Measurements from ENCODE around the gene STX4. TPM values are rescaled to one million over a fixed set of nuclear protein-coding genes. Genes with fewer than 3 reads are reported as not detected.

Gene STX4
- total RNA-seq, 4 donors from 2014 or later = 36.8 to 54.0 (median 41.0) TPM

DNA sequence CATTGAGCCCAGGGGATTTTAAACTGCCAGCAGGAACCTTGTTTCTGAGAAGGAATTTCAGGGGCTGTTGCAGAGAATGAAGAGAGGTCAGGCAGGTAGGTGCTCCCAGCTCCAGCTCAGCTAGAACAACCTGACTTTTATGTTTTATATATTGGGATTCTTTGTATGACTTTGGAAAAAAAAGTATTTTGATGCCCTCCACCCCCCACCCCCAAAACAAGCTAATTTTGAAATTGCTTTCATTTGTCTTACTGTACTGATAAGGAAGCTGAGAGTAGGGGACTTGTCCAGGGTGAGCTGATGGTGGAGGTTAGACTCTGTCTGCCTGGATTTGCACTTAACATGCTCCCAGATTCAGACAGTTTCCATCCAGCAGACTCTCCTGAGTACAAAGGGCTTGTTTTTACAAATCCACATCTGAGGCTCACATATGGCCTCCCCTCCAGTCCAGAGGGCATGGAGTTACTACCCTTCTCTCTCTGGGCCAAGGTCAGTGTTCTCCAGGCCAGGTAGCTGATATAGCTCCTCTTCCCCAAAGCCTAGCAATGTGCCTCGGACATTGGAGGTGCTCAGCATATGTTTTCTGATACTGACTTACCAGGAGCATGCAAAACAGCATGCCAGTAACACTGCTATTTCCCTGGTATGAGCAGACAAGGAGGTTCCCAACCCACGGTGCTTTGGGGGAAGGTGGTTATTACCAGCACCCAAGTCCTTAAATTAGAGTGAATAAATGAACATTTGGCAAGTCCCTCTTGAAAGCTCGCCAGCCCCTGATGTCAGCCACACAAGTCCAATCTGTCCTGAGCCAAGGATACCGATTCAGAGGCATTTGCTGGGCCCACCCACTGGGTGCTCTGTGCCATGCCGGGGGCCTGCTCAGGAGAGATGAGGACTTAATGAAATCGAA lies 34.3 kb upstream of the STX4 start:
- 75% methylated on average over 6 of the region's 6 CpGs for WGBS
- TF ChIP-seq POLR2A (IDR thresholded peaks at IDR 0.05; ENCODE audit: low read depth) = no peak
- no peak for TF ChIP-seq EP300 (IDR thresholded peaks at IDR 0.05)
- no peak for TF ChIP-seq POLR2AphosphoS5 (IDR thresholded peaks at IDR 0.05)
- TF ChIP-seq, protein P1, sequence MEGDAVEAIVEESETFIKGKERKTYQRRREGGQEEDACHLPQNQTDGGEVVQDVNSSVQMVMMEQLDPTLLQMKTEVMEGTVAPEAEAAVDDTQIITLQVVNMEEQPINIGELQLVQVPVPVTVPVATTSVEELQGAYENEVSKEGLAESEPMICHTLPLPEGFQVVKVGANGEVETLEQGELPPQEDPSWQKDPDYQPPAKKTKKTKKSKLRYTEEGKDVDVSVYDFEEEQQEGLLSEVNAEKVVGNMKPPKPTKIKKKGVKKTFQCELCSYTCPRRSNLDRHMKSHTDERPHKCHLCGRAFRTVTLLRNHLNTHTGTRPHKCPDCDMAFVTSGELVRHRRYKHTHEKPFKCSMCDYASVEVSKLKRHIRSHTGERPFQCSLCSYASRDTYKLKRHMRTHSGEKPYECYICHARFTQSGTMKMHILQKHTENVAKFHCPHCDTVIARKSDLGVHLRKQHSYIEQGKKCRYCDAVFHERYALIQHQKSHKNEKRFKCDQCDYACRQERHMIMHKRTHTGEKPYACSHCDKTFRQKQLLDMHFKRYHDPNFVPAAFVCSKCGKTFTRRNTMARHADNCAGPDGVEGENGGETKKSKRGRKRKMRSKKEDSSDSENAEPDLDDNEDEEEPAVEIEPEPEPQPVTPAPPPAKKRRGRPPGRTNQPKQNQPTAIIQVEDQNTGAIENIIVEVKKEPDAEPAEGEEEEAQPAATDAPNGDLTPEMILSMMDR (IDR thresholded peaks at IDR 0.05) = no peak
- no peaks in the 10 kb centered on the region for H3K36me3 ChIP-seq
- no peak for DNase-seq (ENCODE audit: extremely low spot score)
- H3K4me1 ChIP-seq = peaks cover 13 to 23% (median 20%) of the 10 kb centered on the region in 4 donors
- intact Hi-C loops (cut with DNase I) = loop anchor here (5.0 kb wide), 1 partner anchor 33 kb away; the partner anchor contains the start of gene STX4
- H3K27ac ChIP-seq (replicated peaks in 1 of 4) = peak overlapping the region in 3 of 4 donors; percentile 80 to 87 (median 84)
- peaks cover 0 to 7% (median 0%) of the 10 kb centered on the region in 4 donors for H3K27me3 ChIP-seq
- H3K4me3 ChIP-seq = no peak overlapping the region
- H3K9me3 ChIP-seq = no peaks in the 10 kb centered on the region

- 85% methylated on average over 17 of the region's 19 CpGs for WGBS
Measured at GRCh38 chr16:31000671-31001382, 32.5 kb upstream of the STX4 start.

GRCh38 chr16:31001507-31002249 lies 31.7 kb upstream of the STX4 start:
- WGBS = 64% methylated on average over 15 of the region's 16 CpGs

More at GRCh38 chr16:31000671-31001382, 32.5 kb upstream of the STX4 start:
- Histone ChIP-seq H3K36me3 (no peaks in the 10 kb centered on the region), H3K27ac (replicated peaks in 1 of 4) (no peak overlapping the region), H3K4me3 (no peak overlapping the region), H3K9me3 (no peaks in the 10 kb centered on the region), H3K27me3 (peaks cover 0 to 7% (median 0%) of the 10 kb centered on the region in 4 donors), H3K4me1 (peaks cover 13 to 23% (median 20%) of the 10 kb centered on the region in 4 donors)
- TF ChIP-seq EP300 (IDR thresholded peaks at IDR 0.05) = no peak
- TF ChIP-seq POLR2A (IDR thresholded peaks at IDR 0.05; ENCODE audit: low read depth) = no peak
- TF ChIP-seq, protein P1 (IDR thresholded peaks at IDR 0.05) = no peak
- TF ChIP-seq POLR2AphosphoS5 (IDR thresholded peaks at IDR 0.05) = no peak
- intact Hi-C loops (cut with DNase I) = no loop called here
- DNase-seq (ENCODE audit: extremely low spot score) = no peak

DNA sequence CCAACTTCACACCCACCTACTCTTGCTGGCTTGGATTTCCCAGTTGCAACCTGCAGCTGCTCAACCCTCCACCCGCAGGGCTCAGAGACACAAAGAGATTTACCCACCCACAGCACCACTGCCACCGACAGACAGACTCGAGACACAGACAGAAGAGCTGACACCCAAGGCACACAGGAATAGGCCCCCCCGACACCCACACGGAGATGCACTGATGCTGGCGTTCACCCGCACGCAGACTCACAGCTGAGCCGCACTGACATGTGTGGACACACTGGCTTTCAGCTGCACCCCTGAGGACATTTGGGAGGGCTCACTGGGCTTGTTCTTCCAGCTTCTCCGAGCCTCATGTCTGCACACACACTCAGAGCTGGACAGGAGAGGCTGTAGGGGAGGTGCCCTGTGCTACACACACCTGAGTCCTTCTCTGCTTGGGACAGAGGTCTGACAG lies 31.1 kb upstream of the STX4 start:
- Histone ChIP-seq H3K4me1 (peaks cover 5 to 9% (median 7%) of the 10 kb centered on the region in 4 donors), H3K4me3 (no peak overlapping the region), H3K27me3 (peaks cover 0 to 14% (median 0%) of the 10 kb centered on the region in 4 donors), H3K27ac (replicated peaks in 1 of 4) (no peak overlapping the region), H3K36me3 (no peaks in the 10 kb centered on the region), H3K9me3 (no peaks in the 10 kb centered on the region)
- WGBS = 72% methylated on average over 4 of the region's 10 CpGs
- DNase-seq (ENCODE audit: extremely low spot score) = no peak
- intact Hi-C loops (cut with DNase I) = no loop called here
- TF ChIP-seq EP300 (IDR thresholded peaks at IDR 0.05) (no peak), POLR2A (IDR thresholded peaks at IDR 0.05; ENCODE audit: low read depth) (no peak), POLR2AphosphoS5 (IDR thresholded peaks at IDR 0.05) (no peak)
- TF ChIP-seq, protein P1 (IDR thresholded peaks at IDR 0.05) = no peak

More at GRCh38 chr16:31001507-31002249, 31.7 kb upstream of the STX4 start:
- Histone ChIP-seq H3K9me3 (no peaks in the 10 kb centered on the region), H3K4me3 (no peak overlapping the region), H3K27ac (replicated peaks in 1 of 4) (no peak overlapping the region), H3K27me3 (peaks cover 0 to 8% (median 0%) of the 10 kb centered on the region in 4 donors), H3K4me1 (peaks cover 8 to 14% (median 13%) of the 10 kb centered on the region in 4 donors), H3K36me3 (no peaks in the 10 kb centered on the region)
- intact Hi-C loops (cut with DNase I) = no loop called here
- no peak for DNase-seq (ENCODE audit: extremely low spot score)
- TF ChIP-seq, protein P1 (IDR thresholded peaks at IDR 0.05) = no peak
- TF ChIP-seq POLR2A (IDR thresholded peaks at IDR 0.05; ENCODE audit: low read depth) = no peak
- no peak for TF ChIP-seq EP300 (IDR thresholded peaks at IDR 0.05)
- TF ChIP-seq POLR2AphosphoS5 (IDR thresholded peaks at IDR 0.05) = no peak

Measured in esophagus muscularis mucosa (tissue), 4 donors.